HG03196 (cell line): ENCODE data around the gene HDAC8.

Source experiments
- ATAC-seq: cut with Tn5 transposase; IDR thresholded peaks from one replicate; pipeline ENCODE4 v1.9.1; 2021; ENCODE audit not compliant: unreplicated experiment

Gene HDAC8

DNA sequence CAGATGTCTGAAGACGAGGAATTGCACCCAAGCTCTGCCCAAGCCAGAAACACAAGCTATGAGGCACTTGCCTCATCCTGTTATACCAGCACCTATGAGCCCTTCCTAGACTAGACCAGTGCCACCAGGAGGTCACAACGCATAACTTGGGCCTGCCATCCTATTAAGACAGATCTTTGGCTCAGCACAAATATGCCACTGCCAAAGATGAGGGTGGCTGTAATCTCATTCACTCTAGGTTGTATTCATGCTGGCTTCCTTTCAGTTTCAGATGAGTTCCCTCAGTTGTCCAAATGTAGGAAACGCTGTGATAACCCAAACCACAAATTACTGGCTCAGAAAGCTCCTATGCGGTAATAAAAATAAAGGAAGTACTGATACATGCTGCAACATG lies 190.4 kb downstream of the HDAC8 start:
- ATAC-seq = no peak

DNA sequence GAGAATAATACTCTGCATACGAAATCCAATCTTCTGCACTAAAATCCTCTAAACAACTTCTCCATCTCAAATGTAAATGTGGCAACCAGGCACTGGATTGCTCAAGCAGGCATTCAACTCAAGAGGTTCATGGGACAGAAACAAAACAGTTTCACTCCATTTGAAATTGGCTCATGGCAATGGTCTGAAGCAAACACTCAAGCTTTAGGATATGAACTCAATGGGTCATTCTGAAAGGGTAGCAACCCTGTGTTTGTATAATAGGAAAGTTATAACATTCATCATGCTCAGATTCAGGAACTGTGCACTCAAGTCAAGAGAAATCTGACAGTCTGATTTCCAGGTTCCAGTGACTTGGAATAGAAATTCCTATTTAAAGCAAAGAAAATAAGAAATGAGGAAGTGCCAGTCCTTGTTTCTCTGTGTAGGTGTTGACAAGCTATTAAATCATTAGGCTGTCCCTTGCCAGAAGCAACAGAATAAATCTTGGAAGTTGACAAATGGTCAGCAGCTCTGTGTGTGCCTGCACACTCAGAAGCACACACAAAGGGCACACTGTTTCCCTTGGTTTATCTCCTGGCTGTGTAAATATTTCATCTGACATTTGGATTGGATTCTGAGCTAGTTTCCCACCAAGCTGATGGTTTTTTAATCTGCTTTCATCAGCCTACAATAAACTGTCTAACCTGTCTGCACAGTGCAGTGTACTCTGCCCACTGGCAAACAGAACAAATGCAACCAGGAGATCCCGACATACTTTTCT lies 191.0 kb downstream of the HDAC8 start:
- no peak for ATAC-seq

DNA sequence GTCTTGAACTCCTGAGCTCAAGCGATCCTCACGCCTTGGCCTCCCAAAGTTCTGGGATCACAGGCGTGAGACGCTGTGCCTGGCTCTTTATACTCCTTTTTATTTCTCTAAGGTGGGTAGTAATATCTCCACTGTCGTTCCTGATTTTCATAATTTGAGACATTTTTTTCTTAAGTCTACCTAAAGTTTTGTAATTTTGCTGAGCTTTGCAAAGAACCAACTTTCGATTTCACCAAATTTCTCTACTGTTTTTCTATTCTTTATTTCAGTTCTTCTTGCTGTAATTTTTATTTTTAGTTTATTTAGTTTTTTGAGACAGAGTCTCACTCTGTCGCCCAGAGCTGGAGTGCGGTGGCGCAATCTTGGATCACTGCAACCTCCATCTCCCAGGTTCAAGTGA lies 196.5 kb downstream of the HDAC8 start:
- ATAC-seq = no peak

DNA sequence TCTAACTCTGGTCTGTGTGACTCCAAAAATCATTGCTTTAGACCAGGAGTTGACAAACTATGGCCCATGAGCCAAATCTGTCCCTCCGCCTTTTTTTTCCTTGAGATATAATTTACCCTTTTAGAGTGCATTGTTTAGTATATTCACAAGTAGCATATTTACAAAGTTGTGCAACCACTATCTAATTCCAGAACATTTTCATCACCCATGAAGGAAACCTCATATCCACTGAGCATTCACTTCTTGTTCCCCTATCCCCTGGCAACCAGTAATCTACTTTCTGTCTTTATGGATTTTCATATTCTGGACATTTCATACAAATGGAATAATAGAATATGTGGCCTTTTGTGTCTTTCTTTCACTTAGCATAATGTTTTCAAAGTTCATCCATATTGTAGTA lies 199.5 kb downstream of the HDAC8 start:
- no peak for ATAC-seq

DNA sequence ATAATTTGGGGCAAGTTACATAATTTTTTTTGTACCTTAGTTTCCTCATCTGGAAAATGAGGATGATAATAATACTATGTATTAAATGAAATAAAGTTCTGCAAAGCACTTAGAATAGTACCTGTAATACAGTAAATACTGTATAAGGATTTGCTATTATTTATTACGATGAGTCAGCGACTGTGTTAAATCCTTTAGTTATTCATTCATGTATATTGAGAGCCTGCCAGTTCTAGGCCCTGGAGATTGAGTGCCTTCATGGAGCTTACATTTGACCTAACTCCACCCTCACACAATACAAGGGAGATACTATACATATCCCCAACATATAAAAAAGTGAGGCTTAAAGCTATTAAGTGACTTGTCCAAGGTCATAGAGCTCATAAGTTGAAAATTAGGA lies 199.9 kb downstream of the HDAC8 start:
- ATAC-seq = no peak

DNA sequence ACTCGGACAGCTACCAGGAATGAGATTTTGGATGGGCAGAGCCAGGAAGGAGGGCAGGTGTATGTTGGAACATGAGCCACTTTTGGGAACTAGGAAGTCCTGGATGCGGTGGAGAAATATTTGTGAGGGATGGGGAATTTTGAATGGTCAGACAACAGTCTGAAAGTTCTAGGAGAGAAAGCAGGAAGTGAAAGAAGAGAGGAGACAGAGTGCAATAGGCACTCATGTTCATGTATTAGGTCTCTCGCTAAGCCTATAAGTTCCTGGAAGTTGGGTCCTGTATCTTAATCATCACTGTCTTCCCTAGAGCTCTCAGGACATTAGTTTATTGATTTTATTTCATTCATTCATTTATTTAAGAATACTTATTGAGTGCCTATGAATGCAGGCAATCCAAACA lies 201.2 kb downstream of the HDAC8 start:
- ATAC-seq = no peak

DNA sequence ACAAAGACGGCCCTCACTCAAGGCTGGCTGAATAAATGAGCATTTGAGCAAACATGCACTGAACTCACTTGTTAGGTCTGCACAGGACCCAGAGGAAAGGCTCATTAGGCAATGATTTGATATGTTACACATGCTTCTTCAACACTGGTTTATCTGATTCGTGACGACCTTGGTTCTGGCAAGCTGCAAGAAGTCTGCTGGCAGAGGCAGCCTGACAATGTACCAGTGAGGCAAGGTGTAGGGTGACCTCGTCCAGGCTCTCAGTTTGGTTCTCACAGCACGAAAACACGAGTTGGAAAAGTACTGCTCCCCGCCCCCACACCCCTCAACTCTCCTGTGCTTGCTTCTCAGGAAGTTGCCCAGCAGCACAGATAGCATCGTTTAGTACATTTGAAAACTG lies 203.8 kb downstream of the HDAC8 start:
- ATAC-seq = no peak

DNA sequence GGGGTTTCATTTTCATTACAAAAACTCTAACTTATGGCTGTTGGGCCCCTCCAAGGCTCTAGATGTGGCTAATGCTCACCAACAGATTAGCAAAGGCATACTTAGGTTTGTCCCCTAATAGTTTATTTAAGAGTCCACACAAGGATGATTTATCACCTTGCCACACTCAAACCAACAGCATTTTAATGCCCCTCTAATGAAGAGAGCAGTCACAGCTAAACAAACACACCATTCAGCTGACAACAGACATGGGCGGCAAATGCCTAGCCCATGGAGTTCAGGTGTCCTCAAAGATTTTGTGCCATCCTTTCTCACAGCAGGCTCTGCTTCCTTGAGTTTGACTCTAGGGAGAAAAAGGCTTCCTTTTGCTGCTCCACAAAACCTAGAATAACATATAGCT lies 205.1 kb downstream of the HDAC8 start:
- ATAC-seq = no peak

DNA sequence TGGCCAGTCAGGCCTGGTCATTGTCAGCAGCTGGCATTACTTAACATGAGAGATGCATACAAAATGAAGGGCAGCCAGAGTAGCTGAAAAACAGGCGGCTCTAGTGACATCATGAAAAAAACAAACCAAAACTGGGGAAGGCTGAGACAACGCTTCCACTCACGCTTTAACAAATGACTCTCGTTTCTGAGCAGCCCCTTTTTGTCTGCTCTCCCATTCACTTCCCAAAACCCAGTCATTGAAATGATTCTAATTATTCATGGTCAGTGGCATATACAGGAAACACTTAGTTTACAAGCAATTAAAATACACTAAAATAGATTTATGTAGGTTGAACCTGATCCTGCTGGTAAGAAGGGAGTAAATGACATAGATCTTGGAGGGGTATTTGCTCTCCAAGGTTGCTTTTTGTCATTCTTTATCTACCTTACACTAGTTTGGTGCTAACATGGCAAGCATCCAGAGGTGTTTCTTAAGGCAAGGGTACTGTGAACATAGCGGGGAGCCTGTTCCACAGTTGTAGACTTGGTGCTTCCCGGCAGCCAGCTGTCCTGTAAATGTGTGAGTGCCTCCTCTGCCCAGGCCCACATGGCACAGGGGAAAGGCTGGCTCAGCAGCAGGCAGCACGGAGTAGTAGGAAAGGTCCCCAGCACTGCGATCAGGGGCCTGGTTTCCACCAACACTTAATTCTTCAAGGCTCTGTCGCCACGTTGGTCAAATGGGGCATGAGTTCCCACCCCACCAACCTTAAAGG lies 205.8 kb downstream of the HDAC8 start:
- no peak for ATAC-seq

DNA sequence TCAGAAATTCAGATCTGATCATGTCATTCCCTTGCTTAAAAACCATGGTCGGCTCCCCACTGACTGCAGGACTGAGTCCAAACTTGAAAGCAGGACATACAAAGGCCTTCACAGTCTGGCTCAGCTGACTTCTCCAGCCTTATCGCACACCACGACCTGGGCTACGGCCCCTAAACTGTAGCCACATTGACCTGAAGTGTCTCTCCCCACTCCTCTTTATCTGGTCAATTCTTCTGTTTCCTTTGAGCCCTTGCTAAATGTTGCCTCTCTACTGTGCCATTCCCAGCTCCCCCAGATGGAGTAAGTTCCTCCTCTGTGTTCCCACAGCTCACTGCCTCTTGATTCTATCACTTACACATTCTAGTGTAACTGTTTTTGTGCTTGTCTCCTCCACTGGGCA lies 206.5 kb downstream of the HDAC8 start:
- no peak for ATAC-seq

DNA sequence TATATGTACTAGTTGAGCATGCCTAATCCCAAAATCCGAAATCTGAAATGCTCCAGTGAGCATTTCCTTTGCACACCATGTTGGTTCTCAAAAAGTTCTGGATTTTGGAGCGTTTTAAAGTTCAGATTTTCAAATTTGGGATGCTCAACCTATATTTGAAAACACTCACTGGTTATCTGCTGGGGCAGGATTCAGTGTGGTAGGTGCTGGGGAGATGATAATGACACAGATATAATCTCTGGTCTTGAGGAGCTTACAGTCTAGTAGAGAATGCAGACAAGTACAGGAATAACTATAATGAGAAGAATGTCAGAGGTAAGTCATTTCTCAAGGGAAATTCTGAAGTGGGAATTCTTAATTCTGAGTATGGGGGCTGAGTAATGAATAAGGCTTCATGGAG lies 207.5 kb downstream of the HDAC8 start:
- ATAC-seq = no peak

DNA sequence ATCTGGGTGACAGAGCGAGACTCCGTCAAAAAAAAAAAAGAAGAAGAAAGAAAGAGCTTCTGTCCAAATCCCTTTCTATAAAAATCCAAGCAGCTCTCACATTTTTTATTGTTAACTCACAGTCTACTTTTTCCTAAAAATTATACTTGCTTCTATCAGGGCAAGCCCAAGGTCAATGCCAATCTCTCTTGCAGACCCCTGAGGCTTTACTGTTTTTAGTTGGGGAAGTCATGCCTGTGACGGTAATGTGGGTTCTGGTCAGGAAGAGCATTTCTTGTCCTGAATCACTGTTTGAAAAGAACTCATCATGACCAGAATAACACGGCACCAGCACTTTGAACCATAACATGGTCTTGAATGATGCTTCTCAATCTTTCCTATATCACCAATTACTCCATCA lies 212.3 kb downstream of the HDAC8 start:
- no peak for ATAC-seq

DNA sequence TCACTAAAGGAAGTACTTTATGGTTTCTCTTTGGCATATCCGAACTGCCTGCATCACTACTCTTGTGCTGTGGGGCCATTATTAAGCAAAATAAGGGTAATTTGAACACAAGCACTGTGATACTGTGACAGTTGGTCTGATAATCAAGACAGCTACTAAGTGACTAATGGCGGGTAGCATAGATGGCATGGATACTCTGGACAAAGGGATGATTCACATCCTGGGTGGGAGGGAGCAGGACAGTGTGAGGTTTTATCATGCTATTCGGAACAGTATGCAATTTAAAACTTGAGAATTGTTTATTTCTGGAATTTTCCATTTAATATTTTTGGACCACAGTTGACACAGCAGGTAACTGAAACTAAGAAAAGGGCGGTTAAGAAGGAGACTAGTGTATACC lies 214.3 kb downstream of the HDAC8 start:
- ATAC-seq = no peak

DNA sequence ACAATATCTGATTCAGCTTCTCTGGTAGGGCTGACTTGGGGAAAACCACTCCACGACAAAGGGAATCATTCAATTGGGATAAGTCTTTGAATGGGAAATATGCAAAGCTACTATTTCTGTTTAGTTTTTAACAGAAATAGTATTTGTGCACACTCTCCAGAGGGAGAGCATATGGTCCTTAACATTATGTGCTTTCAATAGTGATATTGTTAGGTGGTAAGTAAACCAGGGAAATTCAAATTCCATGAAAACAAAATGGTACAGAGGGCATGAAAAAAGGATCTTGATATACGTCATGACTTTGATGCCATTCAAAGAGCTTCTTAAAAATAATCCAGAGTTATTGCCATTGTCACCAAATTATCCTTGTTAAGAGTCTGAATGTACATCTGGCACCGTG lies 219.9 kb downstream of the HDAC8 start:
- ATAC-seq = no peak

DNA sequence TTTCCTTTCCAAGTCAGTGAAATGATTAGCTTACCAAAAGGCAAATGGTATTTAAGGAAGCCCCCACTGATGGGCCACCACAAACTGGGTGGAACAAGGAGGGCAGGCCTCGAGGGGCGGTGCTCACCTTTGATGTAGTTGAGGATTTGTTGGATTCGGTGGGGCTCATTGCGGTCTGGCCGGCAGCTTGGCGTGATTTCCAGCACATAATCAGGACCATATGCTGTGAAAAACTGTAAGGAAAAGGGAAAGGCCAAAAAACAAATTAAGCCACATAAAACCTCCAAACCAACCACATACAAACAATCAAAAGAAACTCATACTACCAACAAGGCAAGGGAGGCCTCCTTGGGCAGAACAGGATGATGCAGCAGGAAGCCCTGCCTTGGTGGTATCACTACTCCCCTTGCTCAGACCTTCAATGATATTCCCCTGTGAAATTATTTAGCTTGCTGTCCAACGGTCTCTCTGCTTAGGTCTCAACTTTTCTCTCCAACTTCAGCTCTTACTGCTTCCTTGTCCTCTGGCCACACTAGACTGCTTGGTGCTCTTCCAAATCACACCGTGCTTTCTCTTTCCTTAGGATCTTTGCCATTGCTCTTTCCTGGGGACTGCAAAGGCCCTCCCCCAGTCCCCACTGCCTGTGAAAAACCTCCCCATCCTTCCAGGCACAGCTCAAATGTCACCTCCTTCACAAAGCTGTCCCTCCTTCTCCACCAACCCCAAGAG lies 220.9 kb downstream of the HDAC8 start:
- ATAC-seq = no peak

DNA sequence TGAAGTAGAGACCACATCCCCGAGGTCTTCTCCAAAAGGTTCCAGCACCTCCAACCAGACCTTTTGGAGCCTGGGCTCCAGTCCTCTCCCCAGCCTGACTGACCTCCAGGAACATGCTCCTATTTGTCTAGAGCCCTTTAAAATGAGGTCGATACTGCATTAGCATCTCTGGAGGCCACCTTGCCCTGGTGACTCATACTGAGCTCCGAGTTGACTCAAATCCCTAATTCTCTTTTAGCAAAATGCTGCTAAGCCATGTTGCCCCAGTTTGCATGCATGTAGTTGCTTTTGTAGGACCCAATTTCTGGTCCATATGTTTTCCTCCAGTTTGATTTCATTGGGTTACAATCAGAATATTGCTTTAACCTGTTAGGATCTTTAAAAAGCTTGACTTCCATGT lies 223.5 kb downstream of the HDAC8 start:
- ATAC-seq = peak; percentile 69

DNA sequence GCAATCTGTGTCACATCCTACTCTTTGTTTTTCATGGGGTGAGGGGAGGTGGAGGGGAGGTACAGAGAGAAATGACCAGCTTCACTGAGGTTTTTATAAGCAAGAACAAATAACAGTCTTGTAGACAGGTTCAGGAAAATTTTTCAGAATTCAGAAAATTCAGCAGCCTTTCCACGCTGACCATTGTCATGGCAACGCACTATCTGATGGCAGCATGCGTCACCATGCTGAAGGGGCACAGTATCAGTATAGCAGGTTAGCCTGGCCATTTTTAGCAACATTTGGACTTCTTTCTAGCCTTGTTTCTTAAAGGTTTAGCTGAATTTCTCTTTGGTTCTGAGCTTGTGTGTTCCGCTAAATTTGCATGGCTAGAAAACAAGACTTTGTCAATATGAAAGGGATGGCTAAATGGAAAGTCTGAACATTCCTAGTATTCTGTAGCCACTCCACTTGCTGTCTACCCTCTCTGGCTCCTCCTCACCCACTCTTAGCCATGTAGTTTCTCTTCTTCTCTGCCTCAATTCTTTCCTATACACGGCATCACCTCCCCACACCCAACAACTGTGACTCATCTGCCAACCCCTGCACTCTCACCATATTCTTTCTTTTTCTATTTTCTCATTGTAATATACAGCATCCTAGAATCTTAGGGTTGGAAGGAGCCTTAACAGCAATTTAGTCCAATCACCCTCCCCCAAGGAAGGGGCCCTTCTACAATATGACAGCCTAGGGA lies 224.2 kb downstream of the HDAC8 start:
- no peak for ATAC-seq

DNA sequence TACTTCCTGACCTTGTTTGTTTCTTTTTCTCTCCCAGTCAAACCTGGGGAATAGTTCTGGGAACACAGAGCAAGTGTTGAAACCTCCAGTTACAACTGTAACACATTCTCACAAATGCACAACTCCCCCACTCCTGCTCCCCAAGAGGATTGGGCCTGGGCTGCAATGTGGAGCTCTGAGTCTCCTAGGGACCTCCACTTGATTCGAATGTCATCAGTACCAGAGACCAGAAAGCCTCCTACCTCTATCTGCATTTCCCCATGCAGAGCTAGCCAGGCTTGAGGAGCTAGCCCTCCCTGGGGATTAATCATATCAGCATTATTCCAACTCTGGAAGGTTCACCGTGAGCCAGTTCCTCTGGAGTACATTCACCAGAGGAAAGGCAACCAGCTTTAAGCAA lies 225.3 kb downstream of the HDAC8 start:
- ATAC-seq = no peak

DNA sequence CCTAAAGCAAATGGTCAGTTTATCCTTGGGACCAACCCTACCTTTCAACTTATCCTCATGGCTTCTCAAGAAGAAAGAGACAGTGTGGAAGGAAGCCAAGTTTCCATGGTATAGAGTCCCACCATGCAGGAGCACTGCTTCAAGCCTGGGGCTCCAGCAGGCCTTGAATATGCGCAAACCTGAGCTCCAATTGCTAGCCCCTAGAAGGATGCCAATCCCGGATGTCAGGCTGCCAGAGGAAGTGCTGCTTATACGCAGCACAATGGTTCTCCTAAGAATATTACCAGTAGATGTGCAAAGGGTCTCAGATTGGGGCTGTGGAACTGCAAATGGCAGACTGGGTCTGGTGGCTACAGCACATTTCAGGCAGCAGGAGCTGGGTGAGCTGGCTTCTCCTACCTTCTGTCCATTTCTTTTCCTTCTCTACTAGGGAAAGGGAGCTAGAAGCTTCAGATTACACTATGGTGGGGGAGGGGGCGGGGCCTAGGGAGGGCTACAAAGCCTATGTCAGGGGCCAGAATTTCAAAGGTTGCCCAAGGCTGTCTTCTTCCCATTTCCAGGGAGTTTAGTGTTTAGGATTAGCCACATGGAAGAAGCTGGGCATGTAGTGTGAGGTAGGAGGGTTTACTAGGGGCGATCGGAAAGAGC lies 226.2 kb downstream of the HDAC8 start:
- ATAC-seq = no peak

DNA sequence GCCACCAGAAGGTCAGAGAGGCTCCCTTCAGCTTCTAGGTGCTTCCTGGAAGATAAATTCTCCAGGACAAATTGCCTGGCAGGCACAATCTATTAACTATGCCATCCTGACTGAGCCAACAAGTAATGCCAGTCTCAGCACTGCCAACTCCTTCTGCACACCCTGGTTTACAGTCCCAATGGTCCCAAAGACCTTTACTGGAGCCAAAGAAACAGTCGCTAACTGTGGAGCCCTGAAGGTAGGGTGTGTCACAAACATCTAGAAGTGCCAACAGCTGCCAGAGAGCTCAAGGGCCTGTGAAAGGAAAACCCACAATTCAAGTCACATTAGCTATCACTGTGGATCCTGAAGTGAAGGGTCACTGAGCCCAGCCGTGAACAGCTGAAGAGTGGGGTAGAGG lies 232.0 kb downstream of the HDAC8 start:
- ATAC-seq = no peak

DNA sequence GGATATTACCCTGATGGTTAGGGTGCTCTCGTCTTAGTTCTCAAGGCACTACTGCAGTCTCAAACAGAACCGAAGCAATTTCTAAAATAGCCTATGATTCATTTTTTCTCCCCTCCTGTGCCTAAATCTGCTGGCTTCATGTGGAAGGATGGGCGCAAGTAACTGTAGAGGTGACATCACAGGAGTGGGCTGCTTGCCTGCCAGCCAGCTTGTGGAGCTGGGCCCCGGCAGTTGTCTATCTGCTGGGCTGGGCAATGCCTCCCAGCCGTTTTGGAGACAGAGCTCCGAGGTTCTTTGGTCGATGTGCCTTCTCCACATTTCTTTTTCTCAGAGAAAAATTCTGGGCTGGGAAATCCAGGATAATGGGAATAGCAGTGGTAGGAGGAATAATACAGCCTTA lies 232.6 kb downstream of the HDAC8 start:
- ATAC-seq = no peak
